B cell (primary cell): ENCODE results near the gene ABHD12B. TPM values are rescaled to one million over a fixed set of nuclear protein-coding genes. Genes with fewer than 3 reads are reported as not detected.

Experiments
- ATAC-seq: fragments of 200-7000 bp; cut with Tn5 transposase; one replicate; pipeline ENCODE4 v1.10.0; 2021; ENCODE audit warnings: low read depth, mild to moderate bottlenecking, moderate number of reproducible peaks, moderate library complexity
- CTCF ChIA-PET: fragments of 350-600 bp; sonication (Branson Sonifier 250); formaldehyde crosslinking; loops from one replicate; lab custom pipeline; 2021; ENCODE audit warnings: antibody characterized with exemption, inconsistent platforms; lab: Charles Lee
- POLR2A ChIA-PET: fragments of 350-600 bp; sonication (Branson Sonifier 250); formaldehyde crosslinking; loops from one replicate; lab custom pipeline; 2021; ENCODE audit warnings: antibody characterized with exemption; lab: Charles Lee
- DNase-seq: peaks from one replicate; pipeline ENCODE4 v3.0.0; 2013
- H2AFZ ChIP-seq: 2 replicates; pipeline ENCODE4 v1.6.1; 2012; ENCODE audit warnings: mild to moderate bottlenecking, low read depth, low read length; ENCODE audit not compliant: insufficient read depth, poor library complexity, severe bottlenecking
- H3K27ac ChIP-seq, 2 donors: 1 replicate in 1 of 2; 2 replicates in 1 of 2; pipeline ENCODE4 v1.5.1; 2012 to 2013; ENCODE audit warnings: low read length in 2 of 2, mild to moderate bottlenecking in 2 of 2, moderate library complexity in 1 of 2
- H3K27me3 ChIP-seq, 4 experiments: fragments of 200-600 bp in 1 of 4; sonication (generic) in 1 of 4; replicated peaks in 1 of 4; 1 replicate in 2 of 4; 2 replicates in 2 of 4; pipeline versions ENCODE4 v1.6.1 to v1.7.0; 2013 to 2016; ENCODE audit warnings: low read length in 3 of 4, mild to moderate bottlenecking in 2 of 4, mixed read lengths in 1 of 4, moderate library complexity in 1 of 4; ENCODE audit not compliant: insufficient read depth in 4 of 4, control insufficient read depth in 3 of 4; ENCODE audit errors: control extremely low read depth in 1 of 4
- H3K36me3 ChIP-seq, 2 experiments: replicated peaks in 1 of 2; 1 replicate in 1 of 2; 2 replicates in 1 of 2; pipeline versions ENCODE4 v1.6.1 to v1.7.1; 2013; ENCODE audit warnings: low read length in 1 of 2; ENCODE audit not compliant: insufficient read depth in 2 of 2, control insufficient read depth in 1 of 2; ENCODE audit errors: control extremely low read depth in 1 of 2, extremely low read depth in 1 of 2
- H3K4me1 ChIP-seq, 2 donors: fragments of 200-600 bp in 1 of 2; sonication (generic) in 1 of 2; 1 replicate in 1 of 2; 2 replicates in 1 of 2; pipeline versions ENCODE4 v1.5.1 to v1.6.1; 2013 to 2017; ENCODE audit warnings: low read length in 2 of 2; ENCODE audit not compliant: control insufficient read depth in 2 of 2, insufficient read depth in 2 of 2
- H3K4me2 ChIP-seq: replicated peaks from 2 replicates; pipeline ENCODE3; 2012; ENCODE audit warnings: mild to moderate bottlenecking, low read depth, low read length; ENCODE audit not compliant: poor library complexity, severe bottlenecking
- H3K4me3 ChIP-seq, 5 experiments: fragments of 200-600 bp in 1 of 5; sonication (generic) in 1 of 5; 1 replicate in 3 of 5; 2 replicates in 2 of 5; pipeline versions ENCODE4 v1.5.1 to v1.7.0; 2011 to 2016; ENCODE audit warnings: low read length in 4 of 5, mild to moderate bottlenecking in 4 of 5, low read depth in 2 of 5, control low read depth in 1 of 5, moderate library complexity in 1 of 5; ENCODE audit not compliant: insufficient read depth in 1 of 5; ENCODE audit errors: control extremely low read depth in 1 of 5, extremely low read depth in 1 of 5
- H3K79me2 ChIP-seq: fragments of 200-600 bp; sonication (generic); one replicate; pipeline ENCODE4 v1.6.0; 2016; ENCODE audit warnings: low read length; ENCODE audit not compliant: control insufficient read depth, insufficient read depth
- H3K9ac ChIP-seq: fragments of 200-600 bp; sonication (generic); 2 replicates; pipeline ENCODE4 v1.6.1; 2017; ENCODE audit warnings: mild to moderate bottlenecking, low read length, moderate library complexity
- H3K9me3 ChIP-seq, 3 donors: one replicate each; pipeline versions ENCODE4 v1.6.1 to v1.7.1; 2013; ENCODE audit warnings: low read length in 2 of 3; ENCODE audit not compliant: control insufficient read depth in 2 of 3, insufficient read depth in 1 of 3; ENCODE audit errors: control extremely low read depth in 1 of 3
- H4K20me1 ChIP-seq: 2 replicates; pipeline ENCODE4 v1.6.0; 2012; ENCODE audit warnings: mild to moderate bottlenecking, low read length; ENCODE audit not compliant: insufficient read depth, control insufficient read depth, poor library complexity, severe bottlenecking
- H3K27ac Mint-ChIP-seq: one replicate; pipeline ENCODE4 v1.8.0; 2021; ENCODE audit warnings: mixed read lengths
- H3K27me3 Mint-ChIP-seq: one replicate; pipeline ENCODE4 v1.8.0; 2021; ENCODE audit warnings: mixed read lengths
- H3K4me1 Mint-ChIP-seq: one replicate; pipeline ENCODE4 v1.8.0; 2021; ENCODE audit warnings: mixed read lengths
- H3K4me3 Mint-ChIP-seq: one replicate; pipeline ENCODE4 v1.8.0; 2021; ENCODE audit warnings: mixed read lengths
- H3K9me3 Mint-ChIP-seq: one replicate; pipeline ENCODE4 v1.8.0; 2022; ENCODE audit warnings: mixed read lengths; ENCODE audit not compliant: insufficient read depth
- CTCF ChIP-seq: fragments of 200-600 bp; IDR thresholded peaks from one replicate; pipeline ENCODE4 v1.8.0; 2022; ENCODE audit warnings: antibody characterized with exemption, mild to moderate bottlenecking
- EZH2 ChIP-seq: IDR thresholded peaks from 2 replicates; pipeline ENCODE4 v1.6.1; 2012; ENCODE audit warnings: borderline replicate concordance, low read depth, mild to moderate bottlenecking, moderate library complexity, low read length; ENCODE audit not compliant: insufficient read depth, poor library complexity, severe bottlenecking
- WGBS: methylation state at CpG from one replicate; pipeline ENCODE4 v1.1.5; 2013; ENCODE audit warnings: missing lambda C conversion rate; ENCODE audit not compliant: insufficient coverage; 5-methylcytosine and 5-hydroxymethylcytosine counted together
- intact Hi-C: fragments of 100-400 bp; cut with micrococcal nuclease; formaldehyde crosslinking; loops from one replicate; pipeline ENCODE4 v1.10.0; 2022
- polyA plus RNA-seq: library from polyadenylated mRNA; depleted of rRNA; stranded (reverse); fragments of >200 nt; gene quantifications from 2 replicates; pipeline ENCODE4 v1.2.3, GENCODE V29; 2012
- total RNA-seq, 2 donors: library from RNA; stranded (reverse); fragments of 120-200 nt in 1 of 2; gene quantifications; 1 replicate in 1 of 2; 2 replicates in 1 of 2; pipeline versions ENCODE4 v1.2.3 to v1.2.4, GENCODE V29; 2013 to 2022

The ABHD12B gene
- total and polyA plus RNA-seq, 2 donors (not counting 1 experiment from before 2014, with no cell fraction given), result not detected

- H3K27me3 ChIP-seq, result no peaks in the 10 kb centered on the region
- DNase-seq, result no peak
- H2AFZ ChIP-seq, result no peak overlapping the region
- no peak for TF ChIP-seq EZH2
- TF ChIP-seq CTCF, result no peak
- no peak overlapping the region for H3K9ac ChIP-seq
- WGBS, result 100% methylated on average over 5 of the region's 5 CpGs
- peaks cover 13% of the 10 kb centered on the region for H3K79me2 ChIP-seq
- H3K4me1 Mint-ChIP-seq, result peaks cover 50% of the 10 kb centered on the region
- H3K9me3 ChIP-seq, result no peaks in the 10 kb centered on the region
- H3K27me3 Mint-ChIP-seq, result no peaks in the 10 kb centered on the region
- H3K4me3 ChIP-seq, result no peak overlapping the region
- no peak for ATAC-seq
- H3K4me1 ChIP-seq, result peaks cover 34 to 36% of the 10 kb centered on the region in 2 donors
- H3K27ac ChIP-seq, result no peak overlapping the region
- no peak overlapping the region for H3K4me3 Mint-ChIP-seq
- H4K20me1 ChIP-seq, result no peaks in the 10 kb centered on the region
- H3K27ac Mint-ChIP-seq, result peak overlapping the region; percentile 51
- H3K9me3 Mint-ChIP-seq, result no peaks in the 10 kb centered on the region
- H3K36me3 ChIP-seq, result no peaks in the 10 kb centered on the region
- POLR2A ChIA-PET, result no interaction called here
- intact Hi-C loops, result no loop called here
- CTCF ChIA-PET, result no interaction called here
- H3K4me2 ChIP-seq, result no peak overlapping the region
These were observed 35.3 kb upstream of the ABHD12B start for GRCh38 chr14:50836515-50836914.

- no peak overlapping the region for H3K27ac ChIP-seq
- ATAC-seq (no peak), DNase-seq (no peak)
- Mint-ChIP-seq H3K27me3 (no peaks in the 10 kb centered on the region), H3K4me1 (peaks cover 43% of the 10 kb centered on the region), H3K4me3 (no peak overlapping the region), H3K9me3 (no peaks in the 10 kb centered on the region), H3K27ac (no peak overlapping the region)
- ChIA-PET CTCF (interaction anchor here (1.8 kb wide), 1 partner anchor 16 kb away, joined by 5 read pairs; no protein-coding TSS in a partner anchor), POLR2A (no interaction called here)
- no peaks in the 10 kb centered on the region for H3K27me3 ChIP-seq
- peaks cover 7% of the 10 kb centered on the region for H3K79me2 ChIP-seq
- intact Hi-C loops, result no loop called here
- H3K36me3 ChIP-seq, result no peaks in the 10 kb centered on the region
- TF ChIP-seq CTCF, result no peak
- no peak for TF ChIP-seq EZH2
- 86% methylated on average over 5 of the region's 10 CpGs for WGBS
- peaks cover 28 to 30% of the 10 kb centered on the region in 2 donors for H3K4me1 ChIP-seq
- H3K4me3 ChIP-seq, result no peak overlapping the region
- H3K4me2 ChIP-seq, result no peak overlapping the region
- no peaks in the 10 kb centered on the region for H4K20me1 ChIP-seq
- H2AFZ ChIP-seq, result no peak overlapping the region
- H3K9me3 ChIP-seq, result no peaks in the 10 kb centered on the region
- no peak overlapping the region for H3K9ac ChIP-seq
These were observed 34.6 kb upstream of the ABHD12B start for GRCh38 chr14:50837271-50837670.
